ENCODE measurements around the gene RNF157.

DNA sequence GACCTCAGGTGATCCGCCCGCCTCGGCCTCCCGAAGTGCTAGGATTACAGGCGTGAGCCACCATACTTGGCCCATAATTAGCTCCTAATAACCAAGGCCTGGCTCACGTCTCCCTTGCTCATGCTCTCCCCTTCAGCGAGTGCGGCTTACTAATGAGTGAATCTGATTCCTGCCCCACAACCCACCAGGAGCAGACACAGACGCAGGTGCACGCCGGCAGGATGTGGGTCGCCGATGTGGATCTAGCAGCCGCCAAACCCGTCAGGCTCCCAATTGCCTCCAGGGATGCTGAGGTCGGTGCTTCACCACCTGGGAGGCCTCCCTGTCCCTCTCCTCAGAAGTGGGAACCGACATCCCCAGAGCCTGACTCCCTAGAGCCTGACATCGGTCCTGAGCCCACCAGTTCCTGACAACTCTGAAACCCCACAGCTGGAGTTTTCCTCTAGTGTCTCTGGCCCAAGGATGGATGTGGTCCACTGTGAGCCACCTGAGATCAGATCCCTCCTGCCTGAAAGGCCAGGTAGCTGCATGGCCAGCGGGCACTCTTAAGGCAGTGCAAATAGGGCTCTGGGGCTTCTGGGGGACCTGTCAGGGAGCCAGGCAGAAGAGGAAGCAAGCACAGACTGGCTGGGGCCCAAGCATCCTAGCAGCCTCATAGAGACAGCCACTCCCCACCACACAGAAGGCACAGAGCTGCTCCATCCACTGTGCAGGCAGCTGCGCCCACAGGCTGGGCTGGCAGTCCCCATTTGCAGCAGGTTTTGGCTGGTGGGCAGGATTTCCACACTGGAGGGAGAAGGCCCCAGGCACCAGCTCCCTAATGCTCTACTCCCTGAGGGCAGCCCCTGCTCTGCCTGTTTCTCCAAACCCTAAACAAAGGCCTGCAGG is 147.5 kb downstream of the RNF157 start:
- no peak for TF ChIP-seq LEF1 (IDR thresholded peaks at IDR 0.05; ENCODE audit: borderline replicate concordance)
- TF ChIP-seq, protein P1, sequence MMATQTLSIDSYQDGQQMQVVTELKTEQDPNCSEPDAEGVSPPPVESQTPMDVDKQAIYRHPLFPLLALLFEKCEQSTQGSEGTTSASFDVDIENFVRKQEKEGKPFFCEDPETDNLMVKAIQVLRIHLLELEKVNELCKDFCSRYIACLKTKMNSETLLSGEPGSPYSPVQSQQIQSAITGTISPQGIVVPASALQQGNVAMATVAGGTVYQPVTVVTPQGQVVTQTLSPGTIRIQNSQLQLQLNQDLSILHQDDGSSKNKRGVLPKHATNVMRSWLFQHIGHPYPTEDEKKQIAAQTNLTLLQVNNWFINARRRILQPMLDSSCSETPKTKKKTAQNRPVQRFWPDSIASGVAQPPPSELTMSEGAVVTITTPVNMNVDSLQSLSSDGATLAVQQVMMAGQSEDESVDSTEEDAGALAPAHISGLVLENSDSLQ (IDR thresholded peaks at IDR 0.05): no peak
- TF ChIP-seq ELF4 (IDR thresholded peaks at IDR 0.05): no peak
- no peak for TF ChIP-seq BHLHE40 (IDR thresholded peaks at IDR 0.05; ENCODE audit: borderline replicate concordance)
- TF ChIP-seq SUZ12 (IDR thresholded peaks at IDR 0.05): no peak
- TF ChIP-seq FOXK2 (IDR thresholded peaks at IDR 0.05): no peak
- TF ChIP-seq FOXA1 (IDR thresholded peaks at IDR 0.05): no peak
- TF ChIP-seq SP1 (IDR thresholded peaks at IDR 0.05): no peak
- no peak for TF ChIP-seq FOXM1 (IDR thresholded peaks at IDR 0.05; ENCODE audit: borderline replicate concordance)
- no peak for TF ChIP-seq ARNT (IDR thresholded peaks at IDR 0.05)
- TF ChIP-seq HDGF (IDR thresholded peaks at IDR 0.05; ENCODE audit: borderline replicate concordance): no peak
- TF ChIP-seq TARDBP (IDR thresholded peaks at IDR 0.05): no peak
- TF ChIP-seq ZNF384 (IDR thresholded peaks at IDR 0.05): no peak

Data from HEK293T (cell line).